Smooth muscle cell (in vitro differentiated cells): ENCODE results near the gene JUND. TPM values are rescaled to one million over a fixed set of nuclear protein-coding genes. Genes with fewer than 3 reads are reported as not detected.
"Not testable (repeated sequence)": the region's sequence is repeated elsewhere in the genome, so short reads cannot be mapped to it uniquely, and the experiment has no call there.

ENCODE experiments used
- DNase-seq: peaks from one replicate; lab custom pipeline; 2025; ENCODE audit not compliant: unreplicated experiment; lab: John Stamatoyannopoulos, UW
- H2AFZ ChIP-seq: fragments of 200-600 bp; sonication (generic); 2 replicates; pipeline ENCODE4 v1.6.0; 2016; ENCODE audit warnings: antibody characterized with exemption, low read depth, mild to moderate bottlenecking
- H3F3A ChIP-seq: fragments of 200-600 bp; sonication (generic); 2 replicates; pipeline ENCODE4 v1.6.0; 2017; ENCODE audit warnings: antibody characterized with exemption, low read depth
- H3K27ac ChIP-seq: fragments of 200-600 bp; sonication (generic); 2 replicates; pipeline ENCODE4 v1.5.1; 2016; ENCODE audit warnings: low read depth, mild to moderate bottlenecking
- H3K27me3 ChIP-seq: fragments of 200-600 bp; sonication (generic); 2 replicates; pipeline ENCODE4 v1.6.1; 2016; ENCODE audit warnings: low read depth, mild to moderate bottlenecking
- H3K36me3 ChIP-seq: fragments of 200-600 bp; sonication (generic); 2 replicates; pipeline ENCODE4 v1.5.1; 2016; ENCODE audit warnings: low read depth
- H3K4me1 ChIP-seq: fragments of 200-600 bp; sonication (generic); 2 replicates; pipeline ENCODE4 v1.5.1; 2016; ENCODE audit warnings: low read depth
- H3K4me2 ChIP-seq: fragments of 200-600 bp; sonication (generic); 2 replicates; pipeline ENCODE4 v1.6.0; 2016; ENCODE audit warnings: mild to moderate bottlenecking
- H3K4me3 ChIP-seq: fragments of 200-600 bp; sonication (generic); 2 replicates; pipeline ENCODE4 v1.5.1; 2016; ENCODE audit warnings: mild to moderate bottlenecking
- H3K79me2 ChIP-seq: fragments of 200-600 bp; sonication (generic); 2 replicates; pipeline ENCODE4 v1.6.0; 2016; ENCODE audit warnings: low read depth, mild to moderate bottlenecking
- H3K9ac ChIP-seq: fragments of 200-600 bp; sonication (generic); 2 replicates; pipeline ENCODE4 v1.6.0; 2016; ENCODE audit warnings: low read depth
- H3K9me3 ChIP-seq: fragments of 200-600 bp; sonication (generic); replicated peaks from 2 replicates; pipeline ENCODE4 v1.5.1; 2016; ENCODE audit warnings: low read depth
- H4K20me1 ChIP-seq: fragments of 200-600 bp; sonication (generic); 2 replicates; pipeline ENCODE4 v1.6.0; 2016; ENCODE audit warnings: low read depth
- CTCF ChIP-seq: fragments of 200-600 bp; sonication (generic); IDR thresholded peaks from 2 replicates; pipeline ENCODE4 v1.5.1; 2017; ENCODE audit warnings: borderline replicate concordance, mild to moderate bottlenecking, antibody characterized with exemption; ENCODE audit not compliant: insufficient read depth, poor library complexity, severe bottlenecking
- WGBS: methylation state at CpG from one replicate; pipeline ENCODE4 v1.1.7; 2016; ENCODE audit warnings: low lambda C conversion rate; 5-methylcytosine and 5-hydroxymethylcytosine counted together
- polyA plus RNA-seq: library from polyadenylated mRNA; unstranded; fragments of >200 nt; fragmentation: Nextera tagmentation; extraction: Ambion mirVana; gene quantifications from 2 replicates; pipeline ENCODE4 v1.2.1, GENCODE V29; 2016
- total RNA-seq: library from RNA; depleted of rRNA; stranded (reverse); fragments of >200 nt; gene quantifications from 2 replicates; pipeline ENCODE4 v1.2.3, GENCODE V29; 2014

Gene JUND
- total and polyA plus RNA-seq, 2 experiments from 2014 or later: 164 to 464 TPM

GRCh38 chr19:18328340-18329034 is 47.1 kb upstream of the JUND start:
- Histone ChIP-seq H3K9me3 (no peaks in the 10 kb centered on the region), H4K20me1 (no peaks in the 10 kb centered on the region), H3K27ac (peak overlapping the region; percentile 80), H3K36me3 (no peaks in the 10 kb centered on the region), H2AFZ (peak overlapping the region; percentile 65), H3K4me1 (peaks cover 11% of the 10 kb centered on the region), H3K27me3 (no peaks in the 10 kb centered on the region), H3K4me3 (peak overlapping the region; percentile 44), H3K4me2 (peak overlapping the region; percentile 82), H3K79me2 (no peaks in the 10 kb centered on the region), H3K9ac (peak overlapping the region; percentile 42), H3F3A (peaks cover 13% of the 10 kb centered on the region)
- WGBS: 5% methylated on average over 9 of the region's 9 CpGs
- peak; percentile 77 for TF ChIP-seq CTCF
- peak; percentile 54 for DNase-seq

DNA sequence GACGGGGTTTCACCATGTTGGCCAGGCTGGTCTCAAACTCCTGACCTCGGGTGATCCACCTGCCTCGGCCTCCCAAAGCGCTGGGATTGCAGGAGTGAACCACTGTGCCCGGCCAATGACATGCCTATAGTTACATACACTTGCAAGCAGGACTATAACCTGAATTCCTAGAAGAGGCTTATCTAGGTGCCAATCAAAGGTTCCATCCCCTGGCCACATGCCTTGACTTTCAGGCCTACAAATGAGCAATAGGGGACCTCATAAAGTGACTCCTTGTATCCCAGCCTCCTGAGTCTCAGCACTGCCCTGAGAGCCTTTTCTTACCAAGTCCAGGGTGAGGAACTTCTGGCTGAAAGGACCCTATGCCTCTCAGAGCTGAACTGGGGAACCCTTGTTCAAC is 45.4 kb upstream of the JUND start:
- Histone ChIP-seq H3K9me3 (no peaks in the 10 kb centered on the region), H4K20me1 (no peaks in the 10 kb centered on the region), H3K4me3 (no peak overlapping the region), H2AFZ (no peak overlapping the region), H3K9ac (no peak overlapping the region), H3F3A (peaks cover 26% of the 10 kb centered on the region), H3K36me3 (no peaks in the 10 kb centered on the region), H3K27me3 (no peaks in the 10 kb centered on the region), H3K27ac (no peak overlapping the region), H3K4me2 (no peak overlapping the region), H3K79me2 (no peaks in the 10 kb centered on the region), H3K4me1 (peaks cover 20% of the 10 kb centered on the region)
- DNase-seq: no peak
- WGBS: 100% methylated on average over 5 of the region's 5 CpGs
- no peak for TF ChIP-seq CTCF

DNA sequence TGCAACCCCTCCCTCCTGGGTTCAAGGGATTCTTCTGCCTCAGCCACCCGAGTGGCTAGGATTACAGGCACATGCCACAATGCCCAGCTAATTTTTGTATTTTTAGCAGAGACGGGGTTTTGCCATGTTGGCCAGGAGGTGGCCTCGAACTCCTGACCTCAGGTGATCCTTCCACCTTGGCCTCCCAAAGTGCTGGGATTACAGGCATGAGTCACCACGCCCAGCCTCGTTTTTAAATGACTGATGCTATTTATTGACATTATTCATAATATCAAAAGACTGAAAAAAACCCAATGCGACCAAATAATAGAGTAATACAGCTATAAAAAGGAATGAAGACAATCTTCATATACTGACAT is 42.9 kb upstream of the JUND start:
- H3K27me3 ChIP-seq, H3K36me3 ChIP-seq, H3K4me3 ChIP-seq, H2AFZ ChIP-seq, H3K9ac ChIP-seq, DNase-seq, H3K4me2 ChIP-seq, H3K9me3 ChIP-seq, H4K20me1 ChIP-seq: not testable (repeated sequence)
- H3K79me2 ChIP-seq: peaks cover 21% of the 10 kb centered on the region
- peaks cover 26% of the 10 kb centered on the region for H3F3A ChIP-seq
- peak overlapping the region; percentile 85 for H3K27ac ChIP-seq
- WGBS: 76% methylated on average over 6 of the region's 6 CpGs
- peaks cover 29% of the 10 kb centered on the region for H3K4me1 ChIP-seq

DNA sequence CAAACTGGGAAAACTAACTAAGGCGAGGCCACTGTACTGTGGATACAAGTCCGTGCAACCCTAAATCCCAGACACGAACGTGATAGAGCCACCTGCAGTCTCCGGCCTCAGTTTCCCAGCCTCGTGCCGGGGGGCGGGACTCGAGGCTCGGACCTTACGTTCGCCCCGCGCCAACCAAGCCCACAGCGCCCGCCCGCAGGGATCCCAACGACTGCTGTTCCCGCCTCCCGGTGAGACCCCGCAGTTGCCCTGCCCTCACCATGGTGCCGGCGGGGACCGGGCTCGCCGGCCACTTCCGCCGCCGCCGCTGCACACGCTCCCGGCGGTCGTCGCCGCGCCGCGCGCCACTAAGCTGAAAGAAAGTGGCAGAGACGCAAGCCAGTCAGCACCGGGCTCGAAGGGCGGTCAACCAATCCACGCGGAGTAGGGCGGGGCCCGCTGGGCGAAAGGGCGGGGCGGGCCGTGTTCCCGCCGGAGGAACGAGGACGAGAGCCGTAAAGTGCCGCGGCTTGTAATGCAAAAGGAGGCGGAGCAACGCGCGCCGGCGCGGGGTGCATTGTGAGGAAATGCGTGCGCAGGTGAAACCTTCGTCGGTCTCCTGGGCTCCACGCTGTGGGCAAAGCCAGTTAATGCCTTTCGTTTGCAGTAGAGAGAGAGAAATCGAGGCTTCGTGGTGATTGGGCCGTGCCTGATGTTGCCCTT is 41.5 kb upstream of the JUND start, which contains the start of gene LSM4:
Gene LSM4, minus strand, starts transcription at position 318 of the 702 bp plus-strand sequence. Its CDS starts 56 bp downstream, at position 262.
- Histone ChIP-seq H3K4me1 (peaks cover 22% of the 10 kb centered on the region), H3K9me3 (no peaks in the 10 kb centered on the region), H3F3A (peaks cover 24% of the 10 kb centered on the region), H3K9ac (peak within 1 kb of the TSS; percentile 77), H3K4me3 (peak within 1 kb of the TSS; percentile 63), H4K20me1 (no peaks in the 10 kb centered on the region), H3K4me2 (peak within 1 kb of the TSS; percentile 97), H3K36me3 (no peaks in the 10 kb centered on the region), H3K27ac (peak within 1 kb of the TSS; percentile 85), H3K27me3 (no peaks in the 10 kb centered on the region), H2AFZ (peak within 1 kb of the TSS; percentile 90), H3K79me2 (peaks cover 30% of the 10 kb centered on the region)
- peak; percentile 91 for DNase-seq
- WGBS: under 1% methylated on average over 68 of the region's 75 CpGs
- TF ChIP-seq CTCF: peak; percentile 6
